HG02763 (cell line): ENCODE results near the gene GNAL.

Source experiments
- ATAC-seq: cut with Tn5 transposase; IDR thresholded peaks from one replicate; pipeline ENCODE4 v1.9.1; 2021; ENCODE audit warnings: mild to moderate bottlenecking, moderate library complexity; ENCODE audit not compliant: unreplicated experiment

GNAL gene

DNA sequence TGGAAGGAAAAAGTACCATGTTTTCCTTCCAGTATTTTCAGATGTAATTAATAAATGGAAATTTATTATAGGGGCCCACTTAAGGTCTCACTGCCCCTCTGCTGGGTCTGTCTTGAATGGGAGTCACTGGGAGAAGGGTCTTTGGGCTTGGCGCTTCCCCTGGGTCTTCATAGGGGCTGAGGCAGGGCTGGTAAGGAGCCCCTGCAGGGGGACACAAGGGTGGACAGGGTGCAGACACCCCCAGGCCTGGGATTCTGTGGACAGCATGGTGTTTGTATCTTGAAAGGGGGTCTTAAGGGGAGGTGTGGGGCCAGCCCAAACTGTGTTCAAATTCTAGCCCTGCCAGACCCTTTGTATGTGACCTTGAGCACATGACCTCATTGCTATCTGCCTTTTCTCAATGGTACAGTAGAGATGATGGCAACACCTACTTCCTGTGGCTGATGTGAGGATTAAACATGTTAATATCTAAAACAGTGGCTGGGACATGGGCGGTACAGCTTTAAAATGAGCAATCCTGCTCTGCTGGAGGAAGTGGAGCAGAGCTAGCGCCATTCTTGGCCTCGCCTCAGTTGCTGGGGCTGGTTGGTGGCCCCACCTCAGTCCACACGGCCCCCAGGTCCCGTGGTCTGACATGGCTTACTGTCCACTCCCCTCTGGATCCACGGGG is 71.6 kb downstream of the GNAL start:
- no peak for ATAC-seq

DNA sequence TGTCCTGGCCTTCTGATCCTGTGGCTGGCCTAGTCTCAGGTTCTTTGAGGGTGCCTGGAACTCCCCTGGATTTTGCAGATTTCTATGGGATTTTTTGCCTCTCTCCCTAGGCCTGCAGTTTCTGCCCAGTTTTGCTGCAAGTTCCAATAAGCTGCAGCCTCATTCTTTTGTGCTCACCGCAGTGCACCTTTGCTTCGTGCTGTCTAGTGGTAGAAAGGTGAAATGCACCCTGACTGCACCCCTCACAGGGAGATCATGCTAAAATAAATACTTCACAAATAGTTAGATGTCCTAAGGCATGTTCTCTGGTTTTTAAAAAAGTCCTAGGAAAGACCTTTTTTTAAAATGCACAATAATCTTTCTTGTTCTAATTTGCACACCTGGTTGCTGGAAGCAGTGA is 72.5 kb downstream of the GNAL start:
- no peak for ATAC-seq

DNA sequence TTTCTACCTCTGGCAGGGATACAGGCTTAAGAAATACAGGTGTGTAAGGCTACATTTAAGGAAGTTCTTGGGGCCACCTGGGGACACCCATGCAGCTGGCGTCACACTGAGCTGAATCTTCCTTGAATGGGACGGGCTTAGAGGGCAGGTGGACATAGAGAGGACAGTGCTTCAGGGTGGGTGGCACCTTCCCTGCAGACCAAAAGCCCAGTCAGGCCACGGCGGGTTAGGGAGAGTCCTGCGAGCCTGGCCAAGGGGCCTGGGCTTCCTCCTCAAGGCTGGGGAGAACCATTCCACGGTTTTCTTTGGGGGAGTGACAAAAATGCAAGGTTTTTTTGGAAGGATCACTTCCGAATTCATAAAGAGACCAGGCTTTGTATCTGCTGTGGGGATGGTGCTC is 73.4 kb downstream of the GNAL start:
- ATAC-seq: no peak

DNA sequence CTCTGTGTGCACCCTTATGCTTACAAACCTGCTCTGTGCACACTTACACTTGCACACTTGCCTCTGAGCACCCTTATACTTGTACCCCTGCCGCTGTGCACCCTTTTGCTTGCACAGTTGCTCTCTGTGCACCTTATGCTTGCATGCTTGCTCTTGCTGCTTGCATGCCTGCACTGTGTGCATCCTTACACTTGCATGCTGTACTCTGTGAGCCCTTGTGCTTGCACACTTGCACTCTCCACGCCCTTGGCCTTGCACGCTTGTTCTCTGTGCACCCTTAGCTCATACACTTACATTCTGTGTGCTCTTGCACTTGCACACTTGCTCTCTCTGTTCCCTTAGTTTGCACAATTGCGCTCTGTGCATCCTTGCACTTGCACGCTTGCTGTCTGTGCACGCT is 78.3 kb downstream of the GNAL start:
- ATAC-seq: no peak

DNA sequence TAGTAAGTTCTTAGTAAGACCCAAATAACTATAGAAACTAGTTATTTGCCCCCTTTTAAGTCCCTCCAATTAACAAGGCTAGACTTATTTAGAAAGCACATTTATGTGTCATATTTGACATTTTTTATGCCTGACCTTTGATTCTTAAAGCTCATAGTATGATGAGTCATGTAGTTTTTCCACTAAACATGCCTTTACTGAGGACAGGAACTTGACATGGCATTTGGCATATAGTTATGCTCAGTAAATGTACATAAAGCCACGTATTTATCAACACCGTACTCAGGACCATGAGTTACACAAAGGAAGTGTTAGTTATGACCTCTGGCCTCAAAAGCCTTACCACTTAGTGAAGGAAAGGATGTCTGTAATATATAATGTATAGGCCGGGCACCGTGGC is 78.9 kb downstream of the GNAL start:
- ATAC-seq: no peak

DNA sequence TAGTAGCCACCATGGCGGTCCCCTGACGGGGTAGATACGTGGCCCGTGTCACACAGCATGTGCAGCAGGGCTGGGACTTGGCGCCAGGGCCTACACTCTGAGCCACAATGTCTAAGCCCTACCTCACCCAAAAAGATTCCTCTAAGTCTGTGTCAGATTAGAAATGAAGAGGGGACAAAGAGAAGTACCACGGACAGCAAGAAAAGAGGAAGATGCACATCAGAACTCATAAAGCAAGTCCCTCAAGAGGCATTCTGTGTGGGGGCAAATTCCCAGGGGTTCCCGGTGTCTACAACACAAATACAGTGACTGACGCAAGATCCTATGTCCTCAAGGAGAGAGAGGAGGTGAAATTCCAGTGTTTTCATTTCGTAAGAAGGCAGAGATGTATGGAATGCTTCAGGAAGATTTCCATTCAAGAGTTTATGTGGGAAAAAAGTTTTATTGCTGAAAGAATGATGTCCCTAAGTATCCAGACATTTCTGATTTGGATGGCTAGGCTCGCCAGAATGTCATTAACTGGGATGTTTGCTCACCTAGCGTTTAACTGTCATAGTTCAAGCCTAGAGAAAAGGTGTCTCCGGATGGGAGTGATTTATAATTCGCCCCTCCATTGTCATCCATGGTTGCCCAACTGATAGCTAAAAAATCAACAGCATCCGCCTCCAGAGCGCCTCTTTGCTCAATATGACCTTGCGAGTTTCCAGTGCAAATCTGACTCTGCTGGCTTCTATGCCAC is 86.5 kb downstream of the GNAL start:
- no peak for ATAC-seq

DNA sequence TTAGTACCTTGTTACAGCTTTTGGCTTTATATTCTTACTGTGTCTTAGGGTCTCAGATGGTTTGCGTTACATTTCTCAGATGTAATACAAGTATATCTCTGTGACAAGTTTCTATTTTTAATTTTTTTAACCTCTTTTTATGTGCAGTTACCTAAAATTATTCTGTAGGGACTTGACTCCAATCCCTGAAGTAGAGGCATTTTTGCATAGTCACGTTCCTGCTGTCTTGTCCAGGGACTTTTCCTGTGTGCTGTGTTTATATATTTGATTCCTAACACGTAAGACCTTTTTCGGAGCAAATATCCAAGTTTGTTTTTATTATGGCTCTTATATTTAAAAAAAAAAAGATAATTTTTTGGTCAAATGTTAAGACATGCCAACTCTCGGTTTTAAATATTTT is 91.0 kb downstream of the GNAL start:
- ATAC-seq: no peak

DNA sequence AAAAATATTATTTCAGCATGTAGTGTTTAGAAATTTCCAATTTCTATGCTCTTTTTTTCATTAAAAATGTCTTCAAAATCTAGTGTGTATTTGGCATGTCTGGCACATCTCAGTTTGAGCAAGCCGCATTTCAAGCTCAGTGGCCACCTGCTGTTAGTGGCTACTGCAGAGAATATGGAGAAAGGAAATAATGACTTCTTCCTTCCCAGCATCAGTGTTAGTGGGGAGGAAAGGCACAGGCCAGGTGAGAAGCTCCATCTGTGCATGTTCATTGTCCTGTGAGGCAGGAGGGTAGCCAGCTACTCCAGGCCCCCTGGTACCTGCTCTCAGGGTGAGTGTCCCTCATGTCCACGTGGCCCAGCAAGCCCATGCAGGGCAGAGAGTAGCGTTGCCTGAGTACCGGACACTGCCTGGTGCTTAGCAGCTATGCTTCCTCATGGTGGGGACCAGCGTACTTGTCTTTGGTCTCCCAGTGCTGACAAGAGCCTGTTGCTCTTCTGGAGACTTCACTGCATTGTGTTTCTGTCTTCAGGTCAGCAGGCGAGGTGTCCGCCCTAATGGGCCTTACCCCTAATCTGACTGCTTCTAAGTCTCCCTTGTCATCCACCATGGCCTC is 94.8 kb downstream of the GNAL start:
- ATAC-seq: no peak

DNA sequence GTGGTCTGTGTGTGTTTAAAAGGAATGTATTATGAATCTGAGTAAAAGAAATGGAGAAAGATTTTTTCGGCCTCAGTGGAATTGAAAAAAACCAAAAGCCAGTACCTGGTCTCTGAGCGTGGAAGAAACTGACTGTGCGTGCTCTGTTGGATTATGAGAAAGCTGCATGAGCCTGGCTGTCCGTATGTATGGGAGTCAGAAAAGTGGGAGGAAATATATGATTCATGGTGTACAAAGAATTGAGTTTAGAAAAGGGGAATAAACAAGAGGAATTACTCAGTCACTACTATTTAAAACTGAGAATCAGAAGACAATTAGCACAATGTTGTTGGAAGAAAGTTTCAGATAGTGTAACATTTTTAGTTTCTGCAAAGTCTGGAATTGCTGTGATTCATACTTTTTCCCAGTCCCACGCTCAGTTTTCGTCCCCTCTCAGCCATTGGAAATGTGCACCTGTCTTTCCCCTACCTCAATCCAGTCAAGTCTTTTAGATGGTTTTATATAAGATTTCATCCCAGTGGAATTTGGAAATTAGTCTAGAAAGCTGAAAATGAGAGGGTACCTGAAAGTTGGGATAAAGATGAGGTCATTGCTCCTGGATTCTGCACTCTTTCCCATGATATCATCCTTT is 95.7 kb downstream of the GNAL start:
- no peak for ATAC-seq

DNA sequence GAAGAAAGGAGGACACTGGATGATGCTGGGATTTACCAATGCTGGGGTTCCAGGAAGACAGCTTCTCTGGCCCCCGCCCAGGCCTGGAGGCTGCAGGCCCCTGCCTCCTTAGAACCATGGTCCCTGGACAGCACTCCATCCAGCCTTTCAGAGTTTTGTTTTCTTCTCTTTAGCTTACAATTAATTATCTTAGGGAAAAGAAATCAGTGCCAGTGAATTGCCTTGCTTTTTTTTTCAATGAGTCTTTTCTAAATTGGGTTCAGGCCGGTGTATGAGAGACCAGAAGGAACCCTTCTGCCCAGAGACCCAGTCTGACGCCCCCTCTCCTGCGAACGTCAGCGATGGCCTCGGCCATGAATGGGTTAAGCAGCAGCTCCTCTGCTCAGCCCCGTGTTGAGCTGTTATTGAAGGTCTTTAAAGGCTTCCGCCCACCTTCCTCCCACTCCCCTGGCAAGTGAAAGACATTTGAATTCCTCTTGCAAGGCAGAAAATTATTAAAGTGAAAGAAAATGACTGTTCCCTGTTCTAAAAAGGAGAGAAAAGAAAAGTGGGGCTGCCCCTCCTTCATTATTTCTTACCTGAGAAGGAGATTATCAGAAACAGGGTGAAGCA is 96.5 kb downstream of the GNAL start:
- ATAC-seq: no peak

DNA sequence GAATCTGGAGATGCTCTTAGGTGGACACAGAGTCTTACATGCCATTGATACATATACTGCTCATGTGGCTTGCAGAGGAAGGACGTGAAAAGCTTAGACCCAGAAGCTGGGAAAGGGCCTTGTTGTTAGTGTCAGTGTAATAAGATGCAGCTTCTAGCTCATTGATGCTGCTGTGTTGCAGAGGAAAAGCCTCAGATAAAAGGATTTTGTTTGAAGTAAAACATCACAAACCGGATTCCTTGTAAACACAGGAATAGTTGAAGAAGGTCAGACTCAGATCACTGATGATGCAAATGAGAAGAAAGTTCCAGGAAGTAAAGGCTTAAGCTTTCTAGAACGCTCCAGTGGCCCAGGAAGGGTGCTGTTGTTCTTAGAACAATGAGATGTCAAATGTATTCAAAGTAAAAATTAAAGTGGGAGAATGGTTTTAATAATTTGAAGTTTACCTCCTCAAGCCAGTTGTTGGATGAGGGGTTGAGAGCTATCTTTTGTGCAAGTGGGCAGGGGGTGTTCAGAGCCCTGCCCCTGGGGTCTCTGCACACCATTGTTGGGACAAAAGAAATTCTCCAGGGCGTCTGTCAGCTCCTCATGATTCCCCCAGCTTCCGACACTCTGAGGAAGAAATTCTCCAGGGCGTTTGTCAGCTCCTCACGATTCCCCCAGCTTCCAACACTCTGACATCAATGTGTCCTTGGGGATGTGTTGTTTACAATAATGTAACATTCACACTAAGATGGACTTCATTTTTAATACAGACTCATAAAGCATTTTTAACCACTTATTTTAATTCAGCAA is 100.8 kb downstream of the GNAL start:
- no peak for ATAC-seq

DNA sequence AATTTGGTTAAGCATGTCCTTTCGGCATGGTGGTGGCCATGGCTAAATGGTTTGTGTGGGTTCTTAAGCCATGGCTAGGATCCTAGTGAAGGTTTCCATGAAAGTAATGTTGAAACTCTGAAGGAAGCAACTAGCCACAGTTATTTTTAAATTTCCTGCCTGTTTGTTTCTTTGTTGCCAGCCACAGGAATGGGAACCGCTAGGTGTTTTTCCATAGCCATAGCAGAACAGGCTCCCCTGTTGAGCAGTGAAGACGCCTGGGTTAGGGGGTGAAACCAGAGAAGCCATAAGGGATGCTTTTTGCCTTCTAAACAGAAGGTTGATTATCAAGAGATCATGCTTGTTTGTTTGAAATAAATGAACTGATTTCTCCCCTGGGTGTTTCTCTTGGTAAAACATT is 102.1 kb downstream of the GNAL start:
- ATAC-seq: no peak

DNA sequence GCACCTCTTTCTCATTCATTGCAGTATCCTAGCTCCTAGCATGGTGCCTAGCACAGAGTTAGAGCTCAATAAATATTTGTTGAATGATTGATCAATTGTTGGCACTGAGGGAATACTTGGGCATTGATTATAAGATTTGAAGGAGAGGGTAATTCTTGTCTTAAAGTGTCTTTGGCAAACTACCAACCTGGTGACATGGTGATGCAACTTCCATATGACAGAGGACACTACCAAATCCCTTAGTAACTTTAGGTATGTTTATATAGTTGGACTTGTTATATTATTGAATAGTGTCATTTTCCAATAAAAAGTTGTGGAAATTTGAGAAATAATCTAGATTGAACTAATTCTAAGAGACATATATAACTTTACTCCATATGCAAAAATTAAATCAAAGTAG is 103.6 kb downstream of the GNAL start:
- ATAC-seq: no peak

DNA sequence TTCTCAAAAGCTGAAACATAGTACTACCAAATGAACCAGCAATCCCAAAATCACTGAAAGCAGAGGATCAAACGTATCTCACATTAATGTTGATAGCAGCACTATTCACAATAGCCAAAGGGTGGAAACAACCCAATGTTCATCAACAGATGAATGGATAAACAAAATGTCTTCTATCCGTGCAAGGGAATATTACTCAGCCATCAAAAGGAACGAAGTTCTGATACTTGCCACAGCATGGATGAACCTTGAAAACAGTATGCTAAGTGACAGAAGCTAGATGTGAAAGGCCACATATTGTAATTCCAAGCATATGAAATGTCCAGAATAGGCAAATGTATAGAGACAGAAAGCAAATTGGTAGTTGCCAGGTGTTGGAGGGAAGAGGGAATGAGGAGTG is 105.1 kb downstream of the GNAL start:
- no peak for ATAC-seq

DNA sequence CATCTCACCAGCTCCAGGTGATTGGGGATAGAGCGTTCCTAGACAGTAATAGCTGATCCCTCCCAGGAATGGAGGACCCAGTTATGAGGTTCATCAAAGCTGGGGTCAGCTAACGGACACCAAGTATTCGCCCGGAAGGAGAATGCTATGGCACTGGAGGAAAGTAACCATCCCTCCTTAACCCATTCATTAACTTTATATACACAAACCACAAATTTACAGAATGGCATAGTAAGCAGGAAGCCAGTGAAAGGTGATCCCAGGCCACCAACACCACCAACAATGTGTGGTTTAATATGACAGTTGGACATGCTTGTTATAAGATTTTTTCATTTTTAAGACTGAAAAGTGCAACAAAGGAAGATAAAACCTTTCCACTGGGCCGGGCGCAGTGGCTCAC is 106.9 kb downstream of the GNAL start:
- ATAC-seq: no peak

DNA sequence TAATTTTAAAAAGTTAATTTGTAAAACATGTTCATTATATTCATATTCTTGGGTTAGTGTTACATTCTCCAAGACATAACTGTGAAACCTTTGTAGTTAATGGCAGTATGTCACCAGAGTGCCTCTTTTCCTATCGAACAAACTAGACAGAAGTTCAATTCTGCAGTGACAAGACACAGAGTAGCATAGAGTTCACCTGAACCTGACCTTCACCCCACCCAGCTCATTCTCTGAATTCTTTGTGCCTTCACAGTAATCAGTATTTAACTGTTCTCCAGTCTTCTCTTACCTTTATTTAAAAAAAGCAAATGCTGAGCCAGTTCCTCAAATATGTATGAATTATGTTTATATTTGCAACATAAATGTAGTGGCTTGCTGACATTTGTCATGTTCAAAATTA is 109.2 kb downstream of the GNAL start:
- no peak for ATAC-seq

DNA sequence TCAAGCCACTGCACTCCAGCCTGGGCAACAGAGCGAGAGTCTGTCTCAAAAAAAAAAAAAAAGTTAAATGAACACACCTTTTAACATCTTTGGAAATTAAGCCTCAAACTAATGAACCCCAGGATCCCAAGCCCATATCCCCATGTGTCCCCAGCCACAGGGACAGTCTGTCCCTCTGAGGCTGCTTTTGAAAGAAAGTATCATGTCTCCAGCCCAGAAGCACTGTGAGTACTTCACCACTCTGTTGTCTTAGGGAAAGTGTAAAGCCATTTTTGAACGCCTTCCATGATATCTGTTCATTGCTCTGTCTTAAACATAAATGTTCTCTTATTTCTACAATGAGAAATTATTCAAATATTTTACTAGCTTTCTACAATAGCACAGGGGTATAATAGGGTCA is 110.0 kb downstream of the GNAL start:
- ATAC-seq: no peak

DNA sequence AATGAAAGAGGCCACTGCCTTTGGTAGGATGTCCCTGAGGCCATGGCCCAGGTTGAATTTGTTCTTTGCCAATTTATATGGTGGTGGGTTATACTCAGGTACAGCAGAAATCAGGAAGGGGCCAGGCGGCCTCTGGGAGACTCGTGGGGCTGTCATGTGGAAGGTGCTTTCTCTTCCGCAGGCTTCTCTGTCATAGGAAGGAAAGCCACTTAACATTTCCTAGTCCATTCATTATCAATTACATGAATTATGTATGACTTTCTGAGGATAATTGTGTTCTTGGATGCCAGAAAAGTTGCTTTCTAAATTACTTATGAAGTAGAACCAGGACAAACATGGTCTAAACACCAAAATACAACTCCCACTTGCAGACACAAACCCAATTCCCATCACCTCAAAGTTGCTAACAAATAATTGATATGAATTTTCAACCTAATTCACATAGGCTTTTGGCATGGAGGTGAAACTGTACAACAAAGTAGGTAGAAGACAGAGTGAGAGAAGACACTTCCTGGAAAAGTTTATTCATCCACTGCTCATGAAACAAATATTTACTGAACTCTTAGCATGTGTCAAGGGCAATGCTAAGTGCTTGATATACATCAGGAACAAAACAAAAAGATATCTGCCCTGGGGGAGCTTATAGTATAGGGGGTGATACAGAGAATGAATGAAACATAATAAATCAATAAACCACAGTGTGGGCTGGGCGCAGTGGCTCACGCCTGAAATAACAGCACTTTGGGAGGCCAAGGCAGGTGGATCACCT is 111.7 kb downstream of the GNAL start:
- ATAC-seq: no peak

DNA sequence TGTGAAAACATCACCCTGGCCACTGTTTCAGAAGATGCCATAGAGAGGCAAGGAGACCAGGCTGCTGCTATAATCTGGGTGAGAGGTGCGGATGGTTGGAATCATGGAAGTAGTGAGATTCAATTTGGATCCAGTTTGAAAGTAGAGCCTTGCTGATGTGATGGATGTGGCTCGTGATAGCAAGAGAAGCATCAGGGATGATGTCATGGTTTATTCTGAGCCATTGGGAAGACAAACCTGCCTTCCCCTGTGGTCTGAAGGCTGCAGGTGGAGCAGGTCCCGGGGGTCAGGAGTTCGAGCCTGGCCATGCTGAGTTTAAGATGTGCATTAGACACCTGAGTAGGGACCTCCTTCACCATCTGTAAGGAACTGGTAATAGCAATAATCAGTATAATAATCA is 112.5 kb downstream of the GNAL start:
- no peak for ATAC-seq

DNA sequence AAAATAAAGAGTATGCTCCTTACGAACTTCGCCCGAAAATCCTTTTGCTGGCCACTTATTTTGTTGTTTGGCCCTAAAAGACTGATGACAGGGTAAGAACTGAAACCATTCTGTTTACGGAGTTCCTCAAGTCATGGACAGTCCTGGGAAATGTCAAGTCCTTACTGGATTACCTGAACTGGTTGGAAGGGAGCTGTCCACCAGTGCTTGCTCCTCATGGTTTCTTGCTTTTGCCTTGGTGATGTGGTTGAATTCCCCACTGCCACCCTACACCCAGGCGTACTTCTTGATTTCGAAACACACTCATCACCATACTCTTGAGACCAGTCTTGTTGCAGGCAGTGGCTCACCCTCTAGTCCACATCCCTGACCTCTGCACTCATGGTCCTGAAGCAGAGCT is 113.1 kb downstream of the GNAL start:
- ATAC-seq: no peak
